ENCODE results near the gene POLDIP2.
A peak's percentile ranks its signal among the peaks of the same experiment; 100 is the strongest.

The POLDIP2 gene

DNA sequence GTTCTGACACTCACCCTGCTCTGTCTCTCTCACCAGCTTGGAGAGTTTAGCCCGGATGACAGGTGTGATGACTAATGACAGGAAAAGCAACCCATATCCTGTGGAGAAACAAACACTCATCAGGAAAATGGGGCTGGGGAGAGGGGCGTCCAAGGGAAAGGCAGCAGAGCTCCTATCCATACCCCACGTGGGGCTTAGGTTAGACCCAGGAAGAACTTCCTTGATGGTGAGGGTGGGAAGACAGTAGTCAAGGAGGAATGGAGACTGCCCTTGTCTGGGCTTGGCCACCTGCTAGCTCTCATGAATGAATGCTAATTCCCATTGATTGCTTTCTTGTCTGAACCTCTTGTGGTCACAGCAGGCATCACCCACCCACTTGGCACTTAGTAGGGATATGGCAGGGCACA, 44.9 kb upstream of the POLDIP2 start:
- Histone ChIP-seq H3K18ac (ENCODE audit: low read length) (no peak overlapping the region), H4K12ac (ENCODE audit: low read depth, low read length) (no peak overlapping the region), H3K9me3 (ENCODE audit: insufficient read depth, low read depth, low read length) (no peaks in the 10 kb centered on the region), H2AFZ (ENCODE audit: insufficient read depth, low read length, poor library complexity) (no peak overlapping the region), H3K27me3 (ENCODE audit: insufficient read depth, low read length) (no peaks in the 10 kb centered on the region), H3K14ac (ENCODE audit: low read length) (no peak overlapping the region), H3K23ac (ENCODE audit: low read length) (no peak overlapping the region), H3K36me3 (ENCODE audit: control insufficient read depth in 1 of 2, insufficient read depth in 2 of 2, low read length in 2 of 2) (peaks cover 0 to 2% of the 10 kb centered on the region in 2 experiments), H4K8ac (ENCODE audit: low read depth, low read length) (no peak overlapping the region), H2BK120ac (ENCODE audit: insufficient read depth, low read length, poor library complexity) (no peak overlapping the region), H3K4me3 (ENCODE audit: low read depth, low read length) (no peak overlapping the region), H3K9ac (ENCODE audit: low read length) (no peak overlapping the region), H4K91ac (ENCODE audit: low read depth, low read length) (no peak overlapping the region), H3K4me1 (ENCODE audit: control insufficient read depth in 1 of 2, insufficient read depth in 2 of 2, low read length in 2 of 2) (peaks cover 13 to 19% of the 10 kb centered on the region in 2 experiments), H3K27ac (ENCODE audit: low read depth, low read length) (no peak overlapping the region), H3K4ac (ENCODE audit: low read depth, low read length) (no peak overlapping the region), H3K79me2 (ENCODE audit: control insufficient read depth, insufficient read depth, low read length, poor library complexity) (peaks cover 3% of the 10 kb centered on the region), H2BK5ac (ENCODE audit: low read depth, low read length, poor library complexity) (no peak overlapping the region), H2BK12ac (ENCODE audit: low read length) (no peak overlapping the region), H3K4me2 (ENCODE audit: low read length) (no peak overlapping the region), H2AK5ac (ENCODE audit: low read length) (no peak overlapping the region), H3K79me1 (ENCODE audit: low read length) (peaks cover 4% of the 10 kb centered on the region)
- no peak for DNase-seq
- no CpG with 5 or more reads among the region's 3 CpGs for WGBS (ENCODE audit: extremely low coverage, insufficient coverage, insufficient read length)

DNA sequence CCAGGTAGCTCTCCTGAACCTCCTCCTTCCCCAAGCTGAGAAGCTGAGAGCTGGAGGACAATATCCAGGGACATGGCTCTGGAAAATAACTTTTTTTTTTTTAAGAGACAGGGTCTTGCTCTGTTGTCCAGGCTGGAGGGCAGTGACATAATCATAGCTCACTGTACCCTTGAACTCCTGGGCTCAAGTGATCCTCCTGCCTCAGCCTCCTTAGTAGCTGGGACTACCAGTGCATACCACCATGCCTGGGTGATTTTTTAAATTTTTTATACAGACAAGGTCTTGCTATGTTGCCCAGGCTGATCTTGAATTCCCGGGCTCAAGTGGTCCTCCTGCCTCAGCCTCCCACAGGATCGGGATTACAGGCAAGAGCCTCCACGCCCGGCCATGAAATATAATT, 42.5 kb upstream of the POLDIP2 start:
- no peak overlapping the region for H2BK120ac ChIP-seq (ENCODE audit: insufficient read depth, low read length, poor library complexity)
- no CpG with 5 or more reads among the region's 4 CpGs for WGBS (ENCODE audit: extremely low coverage, insufficient coverage, insufficient read length)
- peaks cover 16 to 20% of the 10 kb centered on the region in 2 experiments for H3K4me1 ChIP-seq (ENCODE audit: control insufficient read depth in 1 of 2, insufficient read depth in 2 of 2, low read length in 2 of 2)
- peaks cover 3% of the 10 kb centered on the region for H3K79me1 ChIP-seq (ENCODE audit: low read length)
- no peak overlapping the region for H4K91ac ChIP-seq (ENCODE audit: low read depth, low read length)
- H3K23ac ChIP-seq (ENCODE audit: low read length), result no peak overlapping the region
- no peak overlapping the region for H3K9ac ChIP-seq (ENCODE audit: low read length)
- no peak overlapping the region for H3K18ac ChIP-seq (ENCODE audit: low read length)
- DNase-seq, result no peak
- no peaks in the 10 kb centered on the region for H3K9me3 ChIP-seq (ENCODE audit: insufficient read depth, low read depth, low read length)
- no peak overlapping the region for H3K4me3 ChIP-seq (ENCODE audit: low read depth, low read length)
- H3K36me3 ChIP-seq (ENCODE audit: control insufficient read depth in 1 of 2, insufficient read depth in 2 of 2, low read length in 2 of 2), result peaks cover 0 to 2% of the 10 kb centered on the region in 2 experiments
- no peak overlapping the region for H4K8ac ChIP-seq (ENCODE audit: low read depth, low read length)
- no peak overlapping the region for H4K12ac ChIP-seq (ENCODE audit: low read depth, low read length)
- no peak overlapping the region for H2BK5ac ChIP-seq (ENCODE audit: low read depth, low read length, poor library complexity)
- H3K27me3 ChIP-seq (ENCODE audit: insufficient read depth, low read length), result no peaks in the 10 kb centered on the region
- no peak overlapping the region for H2BK12ac ChIP-seq (ENCODE audit: low read length)
- no peak overlapping the region for H3K27ac ChIP-seq (ENCODE audit: low read depth, low read length)
- no peak overlapping the region for H3K4me2 ChIP-seq (ENCODE audit: low read length)
- no peak overlapping the region for H2AFZ ChIP-seq (ENCODE audit: insufficient read depth, low read length, poor library complexity)
- no peaks in the 10 kb centered on the region for H3K79me2 ChIP-seq (ENCODE audit: control insufficient read depth, insufficient read depth, low read length, poor library complexity)
- no peak overlapping the region for H2AK5ac ChIP-seq (ENCODE audit: low read length)
- no peak overlapping the region for H3K14ac ChIP-seq (ENCODE audit: low read length)
- no peak overlapping the region for H3K4ac ChIP-seq (ENCODE audit: low read depth, low read length)

DNA sequence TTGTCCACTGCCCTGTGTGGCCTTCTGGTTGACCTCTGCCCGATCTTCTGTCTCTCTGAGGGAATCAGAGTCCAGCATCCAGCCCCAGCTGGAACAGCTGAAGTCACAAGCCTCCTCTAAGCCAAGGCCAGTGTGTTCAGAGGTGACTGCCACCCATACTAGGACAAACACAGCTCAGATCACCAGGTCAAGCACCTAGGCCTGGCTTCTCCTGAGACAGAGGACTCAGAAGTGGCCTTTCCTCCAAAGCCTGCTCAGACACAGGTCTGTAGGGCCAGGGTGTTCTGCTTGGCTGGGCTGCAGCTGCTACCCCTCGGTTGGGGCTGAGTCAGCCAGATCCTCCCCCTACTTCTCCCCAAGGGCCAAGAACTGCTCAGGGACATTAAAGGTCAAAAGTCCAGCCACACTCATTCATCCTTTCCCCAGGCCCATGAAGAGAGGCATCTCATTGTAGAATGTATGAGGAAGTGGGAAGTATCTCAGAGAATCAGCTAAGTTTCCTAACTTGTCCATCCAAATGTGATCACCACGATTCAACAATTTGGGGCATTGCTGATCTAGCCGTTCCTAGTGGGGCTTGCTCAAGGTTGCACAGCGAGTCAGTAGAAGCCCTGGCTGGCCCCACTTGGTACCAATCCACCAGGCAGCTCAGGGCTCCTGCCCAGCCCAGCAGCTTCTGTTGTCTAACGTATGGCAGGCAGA, 41.1 kb upstream of the POLDIP2 start:
- Histone ChIP-seq H2BK5ac (ENCODE audit: low read depth, low read length, poor library complexity) (no peak overlapping the region), H2AK5ac (ENCODE audit: low read length) (no peak overlapping the region), H3K27ac (ENCODE audit: low read depth, low read length) (no peak overlapping the region), H3K27me3 (ENCODE audit: insufficient read depth, low read length) (no peaks in the 10 kb centered on the region), H3K36me3 (ENCODE audit: control insufficient read depth in 1 of 2, insufficient read depth in 2 of 2, low read length in 2 of 2) (peaks cover 0 to 2% of the 10 kb centered on the region in 2 experiments), H3K4me1 (ENCODE audit: control insufficient read depth in 1 of 2, insufficient read depth in 2 of 2, low read length in 2 of 2) (peaks cover 18 to 20% of the 10 kb centered on the region in 2 experiments), H3K79me2 (ENCODE audit: control insufficient read depth, insufficient read depth, low read length, poor library complexity) (no peaks in the 10 kb centered on the region), H3K9me3 (ENCODE audit: insufficient read depth, low read depth, low read length) (no peaks in the 10 kb centered on the region), H2BK12ac (ENCODE audit: low read length) (no peak overlapping the region), H3K79me1 (ENCODE audit: low read length) (peaks cover 3% of the 10 kb centered on the region), H3K4me2 (ENCODE audit: low read length) (no peak overlapping the region), H2AFZ (ENCODE audit: insufficient read depth, low read length, poor library complexity) (no peak overlapping the region), H3K23ac (ENCODE audit: low read length) (no peak overlapping the region), H3K14ac (ENCODE audit: low read length) (no peak overlapping the region), H4K12ac (ENCODE audit: low read depth, low read length) (no peak overlapping the region), H3K4me3 (ENCODE audit: low read depth, low read length) (no peak overlapping the region), H3K9ac (ENCODE audit: low read length) (no peak overlapping the region), H4K91ac (ENCODE audit: low read depth, low read length) (no peak overlapping the region), H3K4ac (ENCODE audit: low read depth, low read length) (no peak overlapping the region), H2BK120ac (ENCODE audit: insufficient read depth, low read length, poor library complexity) (no peak overlapping the region), H4K8ac (ENCODE audit: low read depth, low read length) (no peak overlapping the region), H3K18ac (ENCODE audit: low read length) (no peak overlapping the region)
- WGBS (ENCODE audit: extremely low coverage, insufficient coverage, insufficient read length), result no CpG with 5 or more reads among the region's 6 CpGs
- no peak for DNase-seq

DNA sequence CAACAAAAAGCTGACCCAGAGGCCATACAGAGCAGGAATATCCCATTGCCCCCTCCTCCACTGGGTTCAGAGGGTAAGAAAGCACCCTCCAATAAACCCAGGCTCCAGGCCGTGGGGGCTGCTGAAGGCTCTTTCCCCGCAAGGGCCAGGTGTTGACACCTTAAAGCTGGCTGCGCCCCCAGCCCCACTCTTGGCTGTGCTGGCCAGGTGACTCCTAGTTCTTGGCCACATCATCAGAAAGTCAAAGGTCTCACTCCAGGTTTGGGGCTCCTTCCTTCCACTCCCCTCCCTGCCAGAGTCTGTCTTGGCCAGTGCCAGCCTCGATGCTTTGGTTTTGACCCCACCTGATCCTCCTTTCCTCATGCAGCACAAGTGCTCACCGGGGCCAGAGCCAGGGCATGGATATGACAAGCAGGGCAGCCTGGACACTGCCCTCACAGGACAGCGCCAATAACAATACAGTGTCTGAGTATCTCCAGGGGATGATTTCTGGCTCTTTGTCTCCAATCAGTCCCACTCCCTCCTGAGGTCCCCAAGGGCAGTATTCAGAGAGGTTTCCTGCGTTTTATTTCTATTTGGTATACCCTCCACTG, 40.5 kb upstream of the POLDIP2 start:
- H3K27me3 ChIP-seq (ENCODE audit: insufficient read depth, low read length), result no peaks in the 10 kb centered on the region
- no peak overlapping the region for H2BK120ac ChIP-seq (ENCODE audit: insufficient read depth, low read length, poor library complexity)
- H3K14ac ChIP-seq (ENCODE audit: low read length), result no peak overlapping the region
- no peak overlapping the region for H3K4me3 ChIP-seq (ENCODE audit: low read depth, low read length)
- H3K4ac ChIP-seq (ENCODE audit: low read depth, low read length), result no peak overlapping the region
- H3K79me1 ChIP-seq (ENCODE audit: low read length), result peaks cover 3% of the 10 kb centered on the region
- peaks cover 0 to 2% of the 10 kb centered on the region in 2 experiments for H3K36me3 ChIP-seq (ENCODE audit: control insufficient read depth in 1 of 2, insufficient read depth in 2 of 2, low read length in 2 of 2)
- no peak overlapping the region for H2AFZ ChIP-seq (ENCODE audit: insufficient read depth, low read length, poor library complexity)
- no peak overlapping the region for H4K12ac ChIP-seq (ENCODE audit: low read depth, low read length)
- no peak overlapping the region for H3K4me2 ChIP-seq (ENCODE audit: low read length)
- H2AK5ac ChIP-seq (ENCODE audit: low read length), result peak overlapping the region; percentile 19
- H4K91ac ChIP-seq (ENCODE audit: low read depth, low read length), result no peak overlapping the region
- H3K9ac ChIP-seq (ENCODE audit: low read length), result no peak overlapping the region
- H2BK5ac ChIP-seq (ENCODE audit: low read depth, low read length, poor library complexity), result no peak overlapping the region
- no peak overlapping the region for H3K23ac ChIP-seq (ENCODE audit: low read length)
- no peak overlapping the region for H2BK12ac ChIP-seq (ENCODE audit: low read length)
- no CpG with 5 or more reads among the region's 7 CpGs for WGBS (ENCODE audit: extremely low coverage, insufficient coverage, insufficient read length)
- H3K9me3 ChIP-seq (ENCODE audit: insufficient read depth, low read depth, low read length), result no peaks in the 10 kb centered on the region
- H3K4me1 ChIP-seq (ENCODE audit: control insufficient read depth in 1 of 2, insufficient read depth in 2 of 2, low read length in 2 of 2), result peaks cover 18 to 20% of the 10 kb centered on the region in 2 experiments
- no peak overlapping the region for H3K27ac ChIP-seq (ENCODE audit: low read depth, low read length)
- no peak overlapping the region for H3K18ac ChIP-seq (ENCODE audit: low read length)
- H4K8ac ChIP-seq (ENCODE audit: low read depth, low read length), result no peak overlapping the region
- DNase-seq, result no peak
- no peaks in the 10 kb centered on the region for H3K79me2 ChIP-seq (ENCODE audit: control insufficient read depth, insufficient read depth, low read length, poor library complexity)

Data from trophoblast cell (in vitro differentiated cells and primary cell).